Upper lobe of left lung (tissue), 4 donors: ENCODE results near the gene C15orf40.

Source experiments
- EP300 ChIP-seq, 4 donors: sonication (generic); formaldehyde crosslinking; IDR thresholded peaks; one replicate each; pipeline ENCODE4 v1.5.1; 2017; ENCODE audit warnings: antibody characterized with exemption in 4 of 4, control low read depth in 2 of 4
- POLR2A ChIP-seq, 4 donors: fragments of 450-650 bp; IDR thresholded peaks; one replicate each; pipeline ENCODE4 v1.5.1; 2016 to 2017; ENCODE audit warnings: antibody characterized with exemption in 4 of 4, mild to moderate bottlenecking in 2 of 4
- TF ChIP-seq, protein P1 (sequence below), 6 experiments: fragments of 450-650 bp in 4 of 6; fragments of 200-600 bp in 2 of 6; sonication (generic) in 2 of 6; IDR thresholded peaks; one replicate each; pipeline ENCODE4 v1.5.1; 2016 to 2019; ENCODE audit warnings: antibody characterized with exemption in 6 of 6

- TF ChIP-seq, protein P1, sequence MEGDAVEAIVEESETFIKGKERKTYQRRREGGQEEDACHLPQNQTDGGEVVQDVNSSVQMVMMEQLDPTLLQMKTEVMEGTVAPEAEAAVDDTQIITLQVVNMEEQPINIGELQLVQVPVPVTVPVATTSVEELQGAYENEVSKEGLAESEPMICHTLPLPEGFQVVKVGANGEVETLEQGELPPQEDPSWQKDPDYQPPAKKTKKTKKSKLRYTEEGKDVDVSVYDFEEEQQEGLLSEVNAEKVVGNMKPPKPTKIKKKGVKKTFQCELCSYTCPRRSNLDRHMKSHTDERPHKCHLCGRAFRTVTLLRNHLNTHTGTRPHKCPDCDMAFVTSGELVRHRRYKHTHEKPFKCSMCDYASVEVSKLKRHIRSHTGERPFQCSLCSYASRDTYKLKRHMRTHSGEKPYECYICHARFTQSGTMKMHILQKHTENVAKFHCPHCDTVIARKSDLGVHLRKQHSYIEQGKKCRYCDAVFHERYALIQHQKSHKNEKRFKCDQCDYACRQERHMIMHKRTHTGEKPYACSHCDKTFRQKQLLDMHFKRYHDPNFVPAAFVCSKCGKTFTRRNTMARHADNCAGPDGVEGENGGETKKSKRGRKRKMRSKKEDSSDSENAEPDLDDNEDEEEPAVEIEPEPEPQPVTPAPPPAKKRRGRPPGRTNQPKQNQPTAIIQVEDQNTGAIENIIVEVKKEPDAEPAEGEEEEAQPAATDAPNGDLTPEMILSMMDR (IDR thresholded peaks at IDR 0.05) = peak; percentile 22 to 93 (median 77)
- TF ChIP-seq POLR2A (IDR thresholded peaks at IDR 0.05) (peak in 2 of 4 donors; percentile 66 to 86), EP300 (IDR thresholded peaks at IDR 0.05) (peak in 1 of 4 donors; percentile 34)
Measured at GRCh38 chr15:83011271-83012075, at the start of gene C15orf40.
